ENCODE measurements around the gene CADM4.
A peak's percentile ranks its signal among the peaks of the same experiment; 100 is the strongest.

CADM4 gene

DNA sequence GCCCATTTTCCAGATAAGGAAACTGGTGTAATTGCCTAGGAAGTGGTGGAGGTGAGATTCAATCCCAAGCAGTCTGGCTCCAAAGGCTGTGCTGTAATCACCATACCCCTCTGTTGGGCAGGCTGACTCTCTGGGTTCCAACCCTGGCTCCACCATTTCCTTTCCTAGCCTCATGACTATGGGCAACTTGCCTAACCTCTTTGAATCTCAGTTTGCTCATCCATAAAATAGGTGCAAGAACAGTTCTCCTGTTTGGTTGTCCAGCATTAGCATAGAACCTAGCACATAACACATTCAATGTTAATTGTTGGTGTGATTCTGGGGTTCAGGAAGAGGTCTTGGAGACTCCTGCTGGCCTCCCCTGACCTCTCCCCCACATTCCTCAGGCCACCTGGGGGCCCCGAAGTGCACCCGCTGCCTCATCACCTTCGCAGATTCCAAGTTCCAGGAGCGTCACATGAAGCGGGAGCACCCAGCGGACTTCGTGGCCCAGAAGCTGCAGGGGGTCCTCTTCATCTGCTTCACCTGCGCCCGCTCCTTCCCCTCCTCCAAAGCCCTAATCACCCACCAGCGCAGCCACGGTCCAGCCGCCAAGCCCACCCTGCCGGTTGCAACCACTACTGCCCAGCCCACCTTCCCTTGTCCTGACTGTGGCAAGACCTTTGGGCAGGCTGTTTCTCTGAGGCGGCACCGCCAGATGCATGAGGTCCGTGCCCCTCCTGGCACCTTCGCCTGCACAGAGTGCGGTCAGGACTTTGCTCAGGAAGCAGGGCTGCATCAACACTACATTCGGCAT is 41.0 kb downstream of the CADM4 start:
- peak overlapping the region; percentile 90 for H3K4me2 ChIP-seq (ENCODE audit: low read length)
- no peaks in the 10 kb centered on the region for H4K20me1 ChIP-seq (ENCODE audit: control insufficient read depth, insufficient read depth, low read depth, low read length)
- H3K4me3 ChIP-seq (ENCODE audit: low read length) = peak overlapping the region; percentile 83; the same call in 1 of the 2 replicates
- no peak for TF ChIP-seq CTCF (IDR thresholded peaks at IDR 0.05; ENCODE audit: low read depth, low read length, poor library complexity, severe bottlenecking)
- no peak for TF ChIP-seq EZH2phosphoT487 (IDR thresholded peaks at IDR 0.05; ENCODE audit: borderline replicate concordance, low read length)
- peaks cover 42% of the 10 kb centered on the region for H3K36me3 ChIP-seq (ENCODE audit: control insufficient read depth, low read length)
- H3K4me1 ChIP-seq (ENCODE audit: control insufficient read depth, low read length) = peaks cover 19% of the 10 kb centered on the region
- peaks cover 3% of the 10 kb centered on the region; the same call in 1 of the 2 replicates for H3F3A ChIP-seq (ENCODE audit: control insufficient read depth, insufficient read depth)
- H3K9me2 ChIP-seq (replicated peaks; ENCODE audit: control insufficient read depth, low read length) = no peaks in the 10 kb centered on the region
- H3K27ac ChIP-seq (ENCODE audit: low read depth, low read length) = no peak overlapping the region
- no peaks in the 10 kb centered on the region for H3K9me3 ChIP-seq (ENCODE audit: control insufficient read depth, insufficient read depth, low read length)
- peaks cover 56% of the 10 kb centered on the region for H3K79me2 ChIP-seq (ENCODE audit: control insufficient read depth, low read length)
- no peaks in the 10 kb centered on the region for H3K27me3 ChIP-seq (ENCODE audit: control insufficient read depth, low read length)

DNA sequence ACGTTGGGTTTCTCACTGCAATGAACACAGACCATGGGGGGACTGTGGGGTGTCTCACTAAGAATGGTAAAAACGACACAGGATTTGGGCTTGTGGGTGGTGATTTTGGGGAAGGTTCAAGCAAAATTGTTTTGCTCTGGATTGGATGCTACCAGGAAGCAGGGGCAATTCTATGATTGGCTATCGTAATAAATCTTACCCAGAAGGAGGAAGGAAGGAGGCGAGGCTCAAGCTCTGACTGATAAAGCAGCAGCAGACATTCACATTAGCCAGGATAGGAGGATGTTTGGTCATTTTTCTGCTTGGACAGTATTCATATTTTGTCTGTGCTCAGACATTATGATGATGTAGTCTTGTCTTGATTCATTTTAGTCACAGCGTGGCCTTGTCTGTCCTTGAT is 41.8 kb downstream of the CADM4 start:
- H3K79me2 ChIP-seq (ENCODE audit: control insufficient read depth, low read length) = peaks cover 57% of the 10 kb centered on the region
- H3K4me3 ChIP-seq (ENCODE audit: low read length) = peak overlapping the region; percentile 83

DNA sequence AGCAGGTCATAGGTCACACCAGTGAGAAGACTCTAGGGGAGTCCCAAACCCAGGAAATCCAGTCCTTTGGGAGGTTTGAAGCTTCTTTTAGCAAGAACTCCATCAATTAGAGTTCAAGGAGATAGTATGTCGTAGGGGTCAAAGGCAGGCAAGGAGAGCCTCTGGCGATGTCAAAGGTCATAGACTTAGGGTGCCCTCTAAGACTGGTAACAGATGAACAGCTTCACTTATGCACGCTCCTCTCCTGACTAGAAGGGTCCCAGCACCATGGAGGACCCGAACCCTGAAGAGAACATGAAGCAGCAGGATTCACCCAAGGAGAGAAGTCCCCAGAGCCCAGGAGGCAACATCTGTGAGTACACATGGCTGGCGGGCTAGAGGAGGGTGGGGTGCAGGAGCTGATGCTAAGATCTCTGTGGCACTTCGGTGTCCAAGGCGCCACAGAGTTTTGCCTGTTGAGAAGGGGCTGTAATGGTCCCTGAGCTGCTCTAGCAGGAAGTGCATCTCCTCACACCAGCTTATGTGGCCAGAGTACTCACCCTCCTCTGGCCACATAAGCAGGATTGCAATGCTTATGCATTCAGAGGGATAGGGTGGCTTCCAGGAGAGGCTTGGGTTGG is 42.7 kb downstream of the CADM4 start:
- Histone ChIP-seq H3K4me3 (ENCODE audit: low read length) (peak overlapping the region; percentile 83), H3K79me2 (ENCODE audit: control insufficient read depth, low read length) (peaks cover 57% of the 10 kb centered on the region), H3F3A (ENCODE audit: control insufficient read depth, insufficient read depth) (peaks cover 3% of the 10 kb centered on the region; the same call in 1 of the 2 replicates), H3K36me3 (ENCODE audit: control insufficient read depth, low read length) (peaks cover 45% of the 10 kb centered on the region), H3K9me2 (replicated peaks; ENCODE audit: control insufficient read depth, low read length) (no peaks in the 10 kb centered on the region), H3K27ac (ENCODE audit: low read depth, low read length) (peak overlapping the region; percentile 72), H4K20me1 (ENCODE audit: control insufficient read depth, insufficient read depth, low read depth, low read length) (no peaks in the 10 kb centered on the region), H3K27me3 (ENCODE audit: control insufficient read depth, low read length) (no peaks in the 10 kb centered on the region), H3K4me2 (ENCODE audit: low read length) (peak overlapping the region; percentile 90), H3K9me3 (ENCODE audit: control insufficient read depth, insufficient read depth, low read length) (no peaks in the 10 kb centered on the region), H3K4me1 (ENCODE audit: control insufficient read depth, low read length) (peaks cover 18% of the 10 kb centered on the region)
- no peak for TF ChIP-seq CTCF (IDR thresholded peaks at IDR 0.05; ENCODE audit: low read depth, low read length, poor library complexity, severe bottlenecking)
- TF ChIP-seq EZH2phosphoT487 (IDR thresholded peaks at IDR 0.05; ENCODE audit: borderline replicate concordance, low read length) = no peak

More for the DNA sequence above, 41.8 kb downstream of the CADM4 start:
- H3K27ac ChIP-seq (ENCODE audit: low read depth, low read length) = no peak overlapping the region
- no peaks in the 10 kb centered on the region for H3K9me2 ChIP-seq (replicated peaks; ENCODE audit: control insufficient read depth, low read length)
- H3K27me3 ChIP-seq (ENCODE audit: control insufficient read depth, low read length) = no peaks in the 10 kb centered on the region
- H3K36me3 ChIP-seq (ENCODE audit: control insufficient read depth, low read length) = peaks cover 44% of the 10 kb centered on the region
- H3K4me2 ChIP-seq (ENCODE audit: low read length) = peak overlapping the region; percentile 90
- peaks cover 18% of the 10 kb centered on the region for H3K4me1 ChIP-seq (ENCODE audit: control insufficient read depth, low read length)
- H3F3A ChIP-seq (ENCODE audit: control insufficient read depth, insufficient read depth) = peaks cover 3% of the 10 kb centered on the region; the same call in 1 of the 2 replicates
- H4K20me1 ChIP-seq (ENCODE audit: control insufficient read depth, insufficient read depth, low read depth, low read length) = no peaks in the 10 kb centered on the region
- no peaks in the 10 kb centered on the region for H3K9me3 ChIP-seq (ENCODE audit: control insufficient read depth, insufficient read depth, low read length)
- no peak for TF ChIP-seq EZH2phosphoT487 (IDR thresholded peaks at IDR 0.05; ENCODE audit: borderline replicate concordance, low read length)
